NCI-H2227 (cell line): ENCODE measurements around the gene CFP.
A peak's percentile ranks its signal among the peaks of the same experiment; 100 is the strongest.
"Not testable (repeated sequence)": the region's sequence is repeated elsewhere in the genome, so short reads cannot be mapped to it uniquely, and the experiment has no call there.

Source experiments
- DNase-seq: peaks from one replicate; lab custom pipeline; 2025; ENCODE audit not compliant: unreplicated experiment; lab: John Stamatoyannopoulos, UW

Gene CFP

DNA sequence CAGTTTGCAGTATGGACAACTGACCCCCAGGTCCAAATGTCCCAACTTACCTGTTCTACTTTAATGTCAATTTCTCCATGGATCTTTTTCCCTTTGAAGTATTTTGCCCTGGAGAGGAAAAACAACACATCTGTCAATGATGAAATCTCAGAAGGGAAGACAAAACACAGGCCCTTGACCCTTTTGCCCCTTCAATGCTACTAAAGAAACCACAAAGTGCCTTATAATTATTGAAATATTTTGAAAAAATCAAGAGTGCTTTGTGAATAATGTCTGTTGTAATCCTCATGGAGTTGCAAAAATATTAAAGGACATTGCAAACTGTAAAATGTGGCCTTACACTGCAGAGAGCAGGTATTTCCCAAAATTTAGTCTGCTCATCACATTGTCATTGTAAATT lies 22.6 kb downstream of the CFP start:
- no peak for DNase-seq

DNA sequence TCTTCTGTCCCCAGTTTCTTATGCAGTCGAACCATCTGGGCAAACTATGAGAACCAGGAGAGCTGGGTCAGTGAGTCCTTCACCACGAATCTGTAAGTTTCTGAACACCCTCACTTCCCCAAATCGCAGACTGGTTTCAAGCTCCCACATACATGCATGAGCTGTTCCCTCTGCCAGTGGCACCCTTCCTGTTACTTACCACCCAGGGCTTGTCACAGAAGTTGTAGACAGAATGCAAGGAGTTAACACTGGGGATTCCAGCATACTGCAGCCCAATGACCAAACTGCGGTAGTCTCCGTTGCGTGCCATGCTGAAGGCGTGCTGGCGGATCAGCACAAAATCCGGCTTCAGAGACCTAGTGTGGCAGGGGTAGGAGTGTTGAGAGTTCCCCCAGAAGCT lies 24.7 kb downstream of the CFP start:
- DNase-seq, result no peak

DNA sequence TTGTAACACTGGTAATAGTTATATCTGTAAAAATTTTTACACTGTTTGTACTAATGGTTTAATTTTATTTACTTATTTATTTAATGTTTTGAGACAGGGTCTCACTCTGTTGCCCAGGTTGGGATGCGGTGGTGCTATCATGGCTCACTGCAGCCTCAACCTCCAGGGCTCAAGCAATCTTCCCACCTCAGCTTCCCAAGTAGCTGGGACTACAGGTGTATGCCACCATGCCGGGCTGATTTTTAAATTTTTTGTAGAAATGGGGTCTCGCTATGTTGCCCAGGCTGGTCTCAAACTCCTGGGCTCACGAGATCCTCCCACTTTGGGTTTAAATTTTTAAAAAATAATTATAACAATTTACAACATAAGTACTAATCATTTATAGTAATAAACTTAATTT lies 26.6 kb downstream of the CFP start:
- DNase-seq, result not testable (repeated sequence)

DNA sequence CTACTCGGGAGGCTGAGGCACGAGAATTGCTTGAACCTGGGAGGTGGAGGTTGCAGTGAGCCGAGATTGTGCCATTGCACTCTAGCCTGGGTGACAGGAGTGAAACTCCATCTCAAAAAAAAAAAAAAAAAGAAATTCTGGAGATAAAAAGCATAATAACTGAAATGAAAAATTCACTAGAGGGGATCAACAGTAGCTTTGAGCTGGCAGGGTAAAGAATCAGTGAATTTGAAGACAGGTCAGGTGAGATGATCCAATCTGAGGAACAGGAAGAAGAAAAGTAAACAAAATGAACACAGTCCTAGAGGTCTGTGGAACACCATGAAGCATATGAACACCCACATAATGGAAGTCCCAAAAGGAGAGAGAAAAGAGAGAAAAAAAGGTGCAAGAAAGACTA lies 32.5 kb downstream of the CFP start:
- DNase-seq, result no peak

DNA sequence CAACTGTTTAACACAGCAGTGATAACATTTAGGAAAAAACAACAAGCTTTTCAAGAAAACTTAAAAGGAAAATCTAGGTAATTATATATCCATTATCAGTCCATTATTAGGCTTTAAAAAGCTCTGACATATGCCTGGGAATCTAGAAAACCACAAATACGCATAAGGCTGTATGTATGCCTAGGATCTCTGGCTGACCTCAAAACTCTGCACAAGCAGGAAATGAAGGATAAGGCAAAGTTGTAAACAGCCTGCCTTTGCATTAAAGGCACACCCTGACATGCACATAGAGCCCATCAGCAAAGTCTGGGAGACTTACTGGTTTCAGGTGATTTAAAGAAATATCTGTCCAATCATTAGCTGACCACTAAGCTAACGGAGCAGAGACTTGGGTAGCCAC lies 33.5 kb downstream of the CFP start:
- DNase-seq, result no peak

DNA sequence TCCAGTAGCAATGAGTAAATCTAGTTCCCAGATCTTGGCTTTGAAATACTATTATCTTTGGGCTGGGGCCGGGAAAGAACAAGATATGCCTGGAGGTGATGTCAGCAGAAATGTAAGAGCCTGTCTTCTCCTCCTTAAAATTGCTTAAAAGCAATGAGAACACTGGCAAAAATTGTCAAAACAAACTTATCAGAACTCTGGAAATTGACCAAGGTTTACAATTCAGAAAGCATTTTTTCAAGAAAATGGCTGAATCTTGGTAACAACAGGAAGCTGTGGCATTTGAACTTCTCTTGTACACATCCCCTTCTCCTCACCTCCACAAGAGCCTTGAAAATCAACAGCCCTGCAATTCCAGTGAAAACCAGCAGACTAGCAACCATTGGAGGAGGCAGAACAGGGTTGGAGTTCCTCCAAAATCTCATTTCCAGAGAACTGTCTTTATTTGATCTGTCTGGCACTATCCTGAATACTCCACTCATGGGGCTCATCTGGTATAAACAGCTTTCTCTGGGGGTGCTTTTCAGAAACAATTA lies 33.9 kb downstream of the CFP start:
- DNase-seq, result no peak

DNA sequence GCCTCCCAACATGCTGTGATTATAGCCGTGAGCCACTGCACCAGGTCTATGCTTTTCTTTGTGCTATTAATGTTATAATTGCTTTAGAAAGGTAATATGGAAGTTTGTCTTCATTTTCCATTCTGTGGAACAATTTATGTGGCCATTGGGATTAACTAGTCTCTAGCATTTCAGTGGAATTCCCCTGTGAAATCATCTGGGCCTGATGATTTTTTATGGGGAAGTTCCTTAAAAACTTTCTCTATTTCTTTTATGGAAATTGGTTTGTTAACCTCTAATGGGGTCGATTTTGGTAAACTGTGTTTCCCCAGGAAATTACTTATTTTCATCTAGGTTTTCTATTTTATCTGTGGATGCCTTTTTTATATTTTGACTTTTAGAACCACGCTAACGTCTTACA lies 36.2 kb downstream of the CFP start:
- DNase-seq, result no peak

DNA sequence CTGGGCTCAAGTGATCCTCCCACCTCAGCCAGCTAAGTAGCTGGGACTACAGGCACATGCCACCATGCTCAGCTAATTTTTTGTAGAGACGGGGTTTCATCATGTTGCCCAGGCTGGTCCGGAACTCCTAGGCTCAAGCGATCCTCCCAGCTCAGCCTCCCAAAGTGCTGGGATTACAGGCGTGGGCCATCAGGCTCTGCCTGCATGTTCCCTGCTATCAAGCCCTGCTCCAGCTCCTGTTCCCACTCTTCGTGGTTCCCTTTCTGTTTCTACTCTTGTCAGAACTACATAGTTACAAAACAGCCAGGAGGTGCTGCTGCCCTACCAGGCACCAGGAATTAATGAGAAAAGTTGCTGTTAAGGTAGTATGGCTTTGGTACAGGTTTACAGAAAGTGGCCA lies 38.7 kb downstream of the CFP start:
- no peak for DNase-seq

DNA sequence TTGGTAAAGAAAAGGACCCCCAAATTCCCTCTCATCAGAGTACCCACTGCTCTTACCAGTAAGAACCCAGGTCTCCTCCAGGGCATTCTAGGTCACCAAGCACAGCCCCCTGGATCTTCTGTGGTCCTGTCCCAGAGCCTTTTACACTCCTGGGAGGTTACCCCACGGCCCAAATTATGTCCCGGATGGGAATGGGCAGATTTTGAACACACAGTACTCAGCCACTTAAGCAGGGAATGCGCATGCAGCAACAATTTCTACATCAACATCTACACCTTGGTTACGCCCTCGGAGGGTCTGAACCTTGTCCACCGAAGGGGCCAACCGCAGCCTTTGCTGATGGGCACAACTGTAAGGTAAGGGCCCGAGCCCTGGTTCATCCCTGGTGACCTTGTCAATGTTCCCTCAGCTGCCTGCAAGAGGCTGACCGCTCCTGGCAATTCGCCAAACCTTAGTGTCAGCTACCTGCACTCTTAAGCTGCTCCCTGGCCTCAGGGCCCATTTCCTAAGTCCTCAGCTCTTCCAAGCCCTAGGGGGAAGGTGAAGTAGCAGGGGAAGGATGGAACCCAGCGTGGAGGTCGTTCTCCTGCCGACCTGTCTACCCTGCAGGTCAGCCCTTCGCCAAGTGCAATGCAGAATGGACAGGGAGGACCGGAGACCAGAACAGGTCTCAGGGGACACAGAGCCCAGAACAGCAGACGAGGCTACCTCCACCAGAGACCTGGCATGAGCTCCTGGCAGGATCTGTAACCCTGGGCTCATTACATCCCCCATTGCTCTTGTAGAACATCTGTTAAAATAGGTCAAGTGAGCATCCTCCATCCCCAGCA lies 41.6 kb downstream of the CFP start:
- DNase-seq, result no peak

DNA sequence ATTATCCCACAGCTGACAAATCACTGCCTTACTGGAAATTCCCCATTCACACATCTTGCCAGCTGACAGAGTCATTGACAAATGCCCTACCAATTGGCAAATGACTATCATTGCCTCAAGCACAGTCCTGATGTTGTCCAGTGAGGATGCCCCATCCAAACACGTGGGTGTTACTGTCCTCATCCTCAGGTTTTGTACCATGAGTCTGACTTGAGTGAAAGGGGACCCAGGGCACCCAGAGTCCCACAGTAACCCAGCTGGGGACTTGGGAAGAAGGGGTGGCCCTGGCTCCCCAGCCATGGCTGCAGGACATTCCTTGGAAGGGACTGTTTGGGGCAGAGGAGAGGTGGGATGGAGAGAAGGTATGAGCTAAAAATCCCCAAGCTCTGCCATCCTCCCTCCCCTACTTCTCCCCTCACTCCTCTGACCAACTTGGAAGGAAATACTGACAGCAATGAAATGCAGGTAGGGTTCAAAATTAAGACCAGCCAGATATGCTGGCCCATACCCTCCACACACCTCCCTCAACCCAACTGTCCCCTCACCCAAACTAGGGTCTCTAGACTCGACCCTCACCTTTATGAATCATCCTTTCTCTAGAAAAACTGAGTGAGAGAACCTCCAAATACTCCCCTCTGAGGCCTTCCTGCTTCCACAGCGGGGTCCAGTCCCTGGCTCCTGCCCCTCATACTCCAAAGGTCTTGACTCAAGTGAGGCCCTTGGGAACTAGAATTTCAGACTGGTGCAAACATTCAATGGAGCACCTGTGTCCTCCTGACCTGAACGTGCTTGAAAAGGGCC lies 42.4 kb downstream of the CFP start:
- DNase-seq, result no peak

DNA sequence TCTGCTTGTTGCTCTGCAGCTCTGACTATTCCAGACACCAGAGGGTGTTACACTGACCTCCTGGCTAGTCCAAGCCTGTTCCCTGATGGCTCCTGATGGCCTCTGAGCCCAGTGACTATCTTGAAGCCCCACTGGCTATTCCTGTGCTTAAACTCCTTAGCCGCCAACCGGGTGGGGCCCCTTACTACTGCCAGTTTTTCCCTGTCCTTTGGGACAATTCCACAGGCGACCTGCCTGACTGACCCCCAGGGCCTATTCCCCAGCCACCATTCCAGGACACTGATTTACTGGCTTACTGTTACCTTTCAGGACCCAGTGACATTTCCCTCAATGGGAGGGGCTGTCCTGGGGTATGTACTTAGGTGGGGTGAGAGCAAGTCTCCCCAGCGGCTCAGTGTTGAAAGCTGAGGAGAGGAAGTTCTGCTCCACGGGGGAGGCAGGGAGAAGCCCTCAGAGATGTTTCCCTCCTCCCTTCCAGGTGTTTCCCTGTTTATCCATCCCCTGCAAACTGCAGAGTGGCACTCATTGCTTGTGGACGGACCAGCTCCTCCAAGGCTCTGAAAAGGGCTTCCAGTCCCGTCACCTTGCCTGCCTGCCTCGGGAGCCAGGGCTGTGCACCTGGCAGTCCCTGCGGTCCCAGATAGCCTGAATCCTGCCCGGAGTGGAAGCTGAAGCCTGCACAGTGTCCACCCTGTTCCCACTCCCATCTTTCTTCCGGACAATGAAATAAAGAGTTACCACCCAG lies 43.5 kb downstream of the CFP start:
- DNase-seq, result no peak

DNA sequence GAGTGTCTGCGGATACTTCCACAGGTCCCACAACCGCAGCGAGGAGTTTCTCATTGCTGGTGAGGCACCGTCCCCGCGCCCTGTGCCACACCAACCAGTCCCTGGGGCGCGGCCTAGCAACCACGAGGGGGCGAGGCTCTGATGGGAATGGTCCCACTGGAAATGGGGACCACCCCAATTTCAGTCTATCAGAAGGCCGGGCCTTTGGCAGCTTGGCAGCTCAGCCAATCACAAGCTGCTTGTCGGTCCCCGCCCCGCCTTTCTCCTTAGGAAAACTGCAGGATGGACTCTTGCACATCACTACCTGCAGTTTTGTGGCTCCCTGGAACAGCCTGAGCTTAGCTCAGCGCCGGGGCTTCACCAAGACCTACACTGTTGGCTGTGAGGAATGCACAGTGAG lies 44.5 kb downstream of the CFP start:
- no peak for DNase-seq

DNA sequence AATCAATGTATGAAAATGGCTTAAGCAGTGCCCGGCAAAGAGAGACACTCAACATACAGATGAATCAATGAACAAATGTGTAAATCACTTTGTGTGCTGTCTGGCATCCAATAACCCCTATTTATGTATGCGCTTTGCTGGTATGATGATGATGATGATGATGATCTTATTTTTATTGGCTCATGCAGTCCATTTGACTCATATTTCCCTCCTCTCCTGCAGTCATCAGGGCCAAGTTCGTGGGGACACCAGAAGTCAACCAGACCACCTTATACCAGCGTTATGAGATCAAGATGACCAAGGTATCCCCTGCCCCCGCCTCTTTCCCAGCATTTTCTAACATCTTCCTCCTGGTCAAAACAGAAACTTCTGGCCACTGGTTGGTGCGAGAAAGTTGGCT lies 45.0 kb downstream of the CFP start:
- no peak for DNase-seq

DNA sequence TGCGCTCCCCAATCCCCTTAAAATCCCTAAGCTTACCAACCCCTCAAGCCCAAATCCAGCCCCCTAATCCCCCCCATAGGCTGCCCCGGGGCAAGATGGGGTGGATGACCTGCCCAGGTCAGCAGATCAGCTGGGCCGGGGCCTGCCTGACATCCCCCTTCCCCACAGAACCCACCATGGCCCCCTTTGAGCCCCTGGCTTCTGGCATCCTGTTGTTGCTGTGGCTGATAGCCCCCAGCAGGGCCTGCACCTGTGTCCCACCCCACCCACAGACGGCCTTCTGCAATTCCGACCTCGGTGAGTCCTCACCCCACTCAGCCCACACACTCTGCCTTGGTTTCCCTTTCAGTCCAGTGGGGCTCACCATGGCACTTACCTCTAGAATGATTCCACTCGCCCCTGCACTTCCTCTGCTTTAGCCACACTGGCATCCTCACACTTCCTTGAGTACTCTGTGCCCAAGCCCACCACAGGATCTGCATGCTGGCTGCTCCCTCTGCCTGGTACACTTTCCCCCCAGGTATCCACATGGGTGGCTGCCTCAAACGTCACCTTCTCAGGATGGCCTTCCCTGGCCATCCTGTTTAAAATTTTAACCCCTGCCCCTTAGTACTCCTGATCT lies 46.4 kb downstream of the CFP start:
- no peak for DNase-seq

DNA sequence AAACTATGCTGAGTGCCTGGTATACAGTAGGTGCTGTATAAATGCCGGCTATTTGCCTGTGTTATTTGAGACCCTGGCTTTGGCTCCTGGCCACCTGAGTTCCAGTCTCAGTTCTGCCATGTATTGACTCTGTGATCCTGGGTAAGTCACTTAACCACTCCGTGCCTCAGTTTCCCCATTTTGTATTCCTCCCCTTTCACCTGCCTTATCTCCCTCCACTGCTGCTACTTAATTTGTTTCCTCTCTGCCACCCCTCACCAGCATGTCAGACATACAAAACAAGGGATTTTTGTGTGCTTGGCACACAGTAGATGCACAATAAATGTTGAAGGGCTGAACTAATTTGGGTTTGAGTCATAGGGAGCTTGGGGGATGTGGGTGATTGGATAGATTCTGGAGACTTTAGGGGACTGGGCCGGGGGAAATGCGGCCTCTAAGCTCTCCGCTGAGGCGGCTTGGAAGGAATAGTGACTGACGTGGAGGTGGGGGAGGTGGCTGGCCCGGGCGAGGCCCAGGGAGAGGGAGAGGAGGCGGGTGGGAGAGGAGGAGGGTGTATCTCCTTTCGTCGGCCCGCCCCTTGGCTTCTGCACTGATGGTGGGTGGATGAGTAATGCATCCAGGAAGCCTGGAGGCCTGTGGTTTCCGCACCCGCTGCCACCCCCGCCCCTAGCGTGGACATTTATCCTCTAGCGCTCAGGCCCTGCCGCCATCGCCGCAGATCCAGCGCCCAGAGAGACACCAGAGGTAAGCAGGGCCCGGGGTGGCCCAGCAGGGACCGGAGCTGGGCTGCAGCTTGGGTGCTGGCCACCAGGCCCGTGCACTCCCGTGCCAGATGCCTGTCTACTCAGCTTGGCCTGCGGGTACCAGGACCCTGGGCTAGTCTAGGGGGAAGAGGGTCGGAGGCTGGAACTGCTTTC lies 47.7 kb downstream of the CFP start, which contains the start of gene TIMP1:
TSS of gene TIMP1 (plus strand) at position 706 of the 917 bp plus-strand sequence. CDS start 980 bp downstream, outside the sequence.
- peak; percentile 95 for DNase-seq

DNA sequence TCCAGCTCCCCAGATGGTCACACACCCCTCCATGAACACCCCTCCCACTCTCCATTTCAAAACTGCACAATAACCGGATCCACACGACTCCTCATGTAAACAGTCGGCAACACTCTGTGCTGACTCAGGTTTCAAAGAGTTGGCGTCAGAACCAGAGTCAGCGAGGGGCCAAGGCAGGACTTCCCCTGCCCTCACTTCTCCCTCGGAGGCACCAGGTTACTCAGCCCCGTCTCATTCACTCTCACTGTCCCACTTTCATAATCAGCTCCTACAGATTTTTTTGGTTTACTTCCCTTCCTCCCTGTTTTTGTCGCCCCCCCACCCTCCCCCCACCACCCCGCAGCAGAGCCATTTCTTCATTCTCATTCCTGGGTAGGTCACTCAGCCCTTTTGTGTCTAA lies 50.2 kb downstream of the CFP start:
- DNase-seq, result no peak

DNA sequence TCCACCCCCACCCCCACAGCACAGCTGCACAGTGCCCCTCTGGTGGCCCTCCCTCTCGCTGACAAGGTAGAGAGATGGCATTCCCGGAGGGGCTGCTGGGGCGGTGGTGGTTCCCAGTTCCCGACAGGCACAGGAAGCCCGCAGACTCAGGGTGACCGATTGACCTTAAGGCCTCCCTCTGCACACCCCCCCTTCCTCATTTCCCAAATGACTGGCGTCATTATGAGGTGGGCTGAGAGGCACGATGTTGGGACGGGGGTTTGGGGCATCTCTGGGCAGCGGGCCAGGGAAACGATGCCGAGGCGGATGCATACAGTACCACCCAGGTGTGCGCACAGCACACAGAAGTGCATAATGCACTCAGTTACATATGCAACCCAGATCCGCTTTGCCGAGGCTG lies 51.0 kb downstream of the CFP start:
- DNase-seq, result no peak

DNA sequence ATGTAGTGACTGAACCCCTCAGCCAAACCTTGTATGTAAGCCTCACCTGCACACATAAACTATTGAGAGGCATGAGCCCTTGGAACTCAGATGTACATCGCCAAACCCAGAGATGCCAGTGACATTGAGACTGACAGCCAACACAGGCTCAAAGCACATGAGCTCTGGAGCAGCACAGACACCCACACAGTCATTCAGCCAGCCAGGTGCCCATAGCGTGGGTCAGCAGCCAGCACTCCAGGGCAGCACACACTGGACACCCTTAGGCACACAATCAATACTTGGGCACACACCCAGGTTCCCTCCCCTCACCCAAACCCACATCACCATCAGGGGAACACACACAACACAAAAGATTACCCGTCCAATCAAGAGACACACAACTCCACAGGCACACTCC lies 51.8 kb downstream of the CFP start:
- DNase-seq, result no peak

DNA sequence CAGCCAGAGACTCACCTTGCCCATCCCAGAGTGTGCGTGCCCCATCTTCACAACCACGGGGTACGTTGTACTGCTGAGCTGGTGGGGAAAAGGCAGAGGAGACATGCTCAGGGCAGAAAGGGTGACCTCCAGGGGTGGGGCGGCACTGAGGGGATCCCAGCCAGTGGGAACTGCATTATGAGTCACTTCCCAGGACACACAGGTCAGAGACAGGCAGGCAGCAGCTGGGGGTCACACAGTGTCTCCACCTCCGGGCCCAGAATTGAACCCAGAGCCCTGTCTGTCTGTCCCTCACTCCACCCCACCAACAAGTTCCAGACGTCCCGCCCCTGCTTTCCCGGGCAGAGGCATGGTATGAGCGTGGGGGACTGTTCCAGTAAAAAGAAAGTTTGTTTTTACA lies 52.3 kb downstream of the CFP start:
- DNase-seq, result no peak
